Stimulated activated CD8-positive, alpha-beta memory T cell treated with anti-CD3 and anti-CD28 coated beads, Interleukin-4, amount 100 ng/mL, for 4 hours (primary cell): ENCODE results near the gene PCMT1.
"Not testable (repeated sequence)": the region's sequence is repeated elsewhere in the genome, so short reads cannot be mapped to it uniquely, and the experiment has no call there.

Experiments used
- DNase-seq, 2 donors: peaks; one replicate each; pipeline ENCODE4 v3.0.0-alpha.2; 2020; ENCODE audit warnings: low read depth in 2 of 2, low spot score in 1 of 2

The PCMT1 gene

GRCh38 chr6:149815788-149816187 is 66.2 kb downstream of the PCMT1 start:
- no peak for DNase-seq

DNA sequence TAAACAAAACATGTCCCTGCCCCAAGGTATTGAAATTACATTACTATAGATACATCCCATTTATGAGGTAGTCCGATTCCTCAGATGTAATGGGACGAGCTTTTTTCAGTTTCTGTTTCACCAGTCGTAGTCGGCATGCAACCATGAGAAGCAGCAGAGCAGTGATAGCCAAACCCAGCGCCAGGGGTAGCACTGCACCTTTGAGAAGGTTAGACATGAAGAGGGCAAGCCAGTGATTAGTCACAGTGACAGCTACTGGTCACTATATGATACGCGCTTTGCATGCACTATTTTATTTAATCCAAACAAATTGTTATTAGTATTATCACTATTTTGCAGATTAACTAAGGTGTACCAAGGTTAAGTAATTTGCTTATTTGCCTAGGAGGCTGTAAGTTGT is 71.0 kb downstream of the PCMT1 start:
- DNase-seq = no peak

DNA sequence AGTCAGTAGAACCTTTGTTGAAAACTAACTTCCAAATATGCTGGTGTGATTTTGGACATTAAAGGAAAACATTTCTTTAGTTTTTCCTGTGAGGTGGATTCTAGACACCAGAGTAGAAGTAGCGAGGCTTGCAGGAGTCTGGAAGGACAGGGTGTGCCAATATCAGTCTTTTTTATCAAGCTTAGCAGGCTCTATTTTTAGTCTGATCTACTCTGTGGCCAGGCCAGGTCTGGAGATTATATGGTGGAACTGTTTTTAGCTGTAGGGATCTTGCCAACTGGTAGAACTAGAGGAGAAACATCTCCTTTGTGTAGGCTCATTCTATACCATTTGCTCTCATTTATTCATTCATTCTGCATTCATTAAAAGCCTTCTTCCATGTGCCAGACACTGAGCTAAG is 72.0 kb downstream of the PCMT1 start:
- DNase-seq = no peak

DNA sequence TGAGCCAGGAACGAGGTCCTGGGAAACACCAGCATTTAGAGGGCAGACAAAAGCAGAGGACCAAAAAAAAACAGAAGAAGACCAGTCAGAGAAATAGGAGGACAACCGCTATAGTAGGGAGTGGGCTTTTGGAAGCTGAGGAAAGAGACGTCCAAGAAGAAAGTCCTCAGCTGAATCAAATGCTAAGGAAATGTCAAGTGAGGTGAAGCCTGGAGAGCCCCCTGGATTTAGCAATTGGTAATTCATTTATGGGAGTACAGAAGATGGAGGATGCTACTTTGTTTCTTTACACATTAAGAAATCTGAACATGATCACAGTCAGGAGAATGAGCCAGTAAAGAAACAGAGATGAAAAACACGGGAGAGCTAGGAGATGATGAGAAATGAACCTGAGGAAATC is 73.5 kb downstream of the PCMT1 start:
- DNase-seq = no peak

DNA sequence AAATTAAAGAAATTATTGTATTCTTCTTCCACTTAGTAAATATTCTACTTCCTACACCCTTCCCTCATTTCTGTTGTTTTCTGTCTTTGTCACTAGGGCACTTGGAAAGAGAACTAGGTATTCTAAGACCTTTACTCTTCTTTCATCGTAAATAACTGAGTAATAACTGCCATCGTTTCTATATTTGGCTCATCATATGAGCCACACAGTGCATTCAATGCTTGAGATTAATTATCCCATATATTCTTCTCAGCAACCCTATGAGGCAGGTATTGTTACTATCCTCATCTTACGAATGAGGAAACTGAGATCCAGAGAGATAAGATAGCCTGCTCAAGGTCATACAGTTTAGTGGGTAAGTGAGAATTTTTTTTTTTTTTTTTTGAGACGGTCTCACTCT is 75.8 kb downstream of the PCMT1 start:
- no peak for DNase-seq

GRCh38 chr6:149830731-149831307 is 81.3 kb downstream of the PCMT1 start:
- no peak for DNase-seq

- DNase-seq = no peak
These were observed 81.8 kb downstream of the PCMT1 start for GRCh38 chr6:149831308-149831820.

GRCh38 chr6:149833651-149834050 is 84.1 kb downstream of the PCMT1 start:
- DNase-seq = no peak

GRCh38 chr6:149834513-149835481 is 85.3 kb downstream of the PCMT1 start:
- DNase-seq = peak; percentile 21 to 71

DNA sequence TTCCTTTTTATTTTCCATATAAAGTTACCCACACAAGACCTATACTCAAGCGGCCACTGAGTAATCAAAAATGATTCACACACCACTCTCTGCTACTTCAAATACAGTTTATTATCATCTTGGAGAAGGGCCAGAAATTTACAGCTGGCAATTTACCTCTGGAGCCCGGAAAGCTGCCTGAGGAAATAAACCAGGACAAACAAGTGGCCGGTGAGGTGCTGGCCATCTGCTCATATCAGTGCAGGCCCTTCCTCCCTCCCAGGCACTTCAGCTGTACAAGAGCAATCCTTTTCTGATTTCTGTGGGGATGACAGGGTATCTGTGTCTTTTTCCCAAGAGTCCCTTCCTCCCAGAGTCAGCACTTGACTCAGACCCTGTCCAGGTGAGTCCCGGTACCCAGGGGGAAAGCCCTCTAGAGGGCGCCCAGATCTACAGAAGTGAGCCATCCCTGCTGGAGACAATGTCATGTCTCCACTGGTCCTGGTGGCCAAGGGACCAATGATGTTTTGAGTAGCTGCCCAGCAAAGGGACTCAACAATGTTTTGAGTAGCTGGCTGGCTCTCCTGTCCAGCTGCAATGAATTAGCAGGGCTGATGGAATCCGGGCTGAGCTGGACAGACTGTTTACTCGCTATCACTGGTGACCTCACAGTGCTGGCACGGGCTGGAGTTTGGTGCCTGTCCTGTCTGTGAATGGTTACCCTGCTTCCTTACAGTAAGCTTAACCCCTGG is 91.0 kb downstream of the PCMT1 start:
- DNase-seq = no peak

DNA sequence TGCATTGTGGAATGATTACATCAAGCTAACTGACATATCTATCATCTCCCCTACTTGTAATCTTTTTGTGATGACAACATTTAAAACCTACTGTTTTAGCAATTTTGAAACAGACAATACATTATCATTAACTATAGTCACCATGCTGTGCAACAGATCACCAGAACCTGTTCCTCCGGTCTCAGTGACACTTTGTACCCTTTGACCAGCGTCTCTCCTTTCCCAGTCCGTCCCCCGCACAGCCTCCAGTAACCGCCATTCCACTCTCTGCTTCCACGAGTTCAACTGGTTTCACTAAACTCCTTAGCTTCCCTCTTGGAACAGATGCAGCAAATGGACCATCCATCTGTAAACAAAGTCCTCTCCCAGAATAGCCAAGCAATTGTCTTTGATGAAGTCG is 92.8 kb downstream of the PCMT1 start:
- no peak for DNase-seq

DNA sequence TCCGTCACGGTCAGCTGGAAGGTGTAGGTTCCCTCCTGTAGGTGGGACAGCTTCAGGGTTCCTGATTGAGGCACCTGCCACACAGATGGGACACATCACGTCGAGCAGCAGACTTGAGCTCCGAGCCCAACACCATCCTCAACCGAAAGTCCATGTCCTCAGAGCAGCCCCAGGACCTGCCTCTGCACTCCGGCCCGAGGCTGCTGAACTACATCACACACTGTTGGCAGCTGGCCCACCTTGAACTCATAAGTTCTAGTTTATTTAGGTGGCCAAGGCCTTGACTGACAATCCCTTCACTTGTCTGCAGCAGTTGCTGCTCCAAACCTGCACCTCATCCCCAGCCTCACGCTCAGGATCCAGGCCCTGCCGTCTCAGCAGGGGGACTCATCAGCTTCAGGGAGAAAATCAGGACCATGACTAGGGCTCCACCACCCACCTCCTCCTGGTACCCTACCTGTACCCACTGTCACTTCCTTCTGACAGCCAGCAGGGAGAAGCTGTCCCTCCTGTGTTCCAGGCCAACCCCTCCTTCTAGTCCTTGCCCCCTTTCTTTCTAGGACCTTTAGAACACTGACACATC is 93.6 kb downstream of the PCMT1 start:
- no peak for DNase-seq

DNA sequence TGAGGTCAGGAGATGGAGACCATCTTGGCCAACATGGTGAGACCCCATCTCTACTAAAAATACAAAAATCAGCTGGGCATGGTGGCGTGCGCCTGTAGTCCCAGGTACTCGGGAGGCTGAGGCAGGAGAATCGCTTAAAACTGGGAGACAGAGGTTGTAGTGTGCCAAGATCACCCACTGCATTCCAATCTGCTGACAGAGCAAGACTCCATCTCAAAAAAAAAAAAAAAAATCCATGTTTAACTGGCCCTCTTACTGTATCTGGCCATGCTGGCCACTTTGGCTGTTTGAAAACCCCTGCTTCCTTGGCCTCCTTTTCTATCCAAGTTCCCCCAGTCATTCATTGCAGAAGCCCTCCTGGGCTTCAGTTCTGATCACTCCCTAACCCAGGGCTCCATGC is 94.5 kb downstream of the PCMT1 start:
- not testable (repeated sequence) for DNase-seq

DNA sequence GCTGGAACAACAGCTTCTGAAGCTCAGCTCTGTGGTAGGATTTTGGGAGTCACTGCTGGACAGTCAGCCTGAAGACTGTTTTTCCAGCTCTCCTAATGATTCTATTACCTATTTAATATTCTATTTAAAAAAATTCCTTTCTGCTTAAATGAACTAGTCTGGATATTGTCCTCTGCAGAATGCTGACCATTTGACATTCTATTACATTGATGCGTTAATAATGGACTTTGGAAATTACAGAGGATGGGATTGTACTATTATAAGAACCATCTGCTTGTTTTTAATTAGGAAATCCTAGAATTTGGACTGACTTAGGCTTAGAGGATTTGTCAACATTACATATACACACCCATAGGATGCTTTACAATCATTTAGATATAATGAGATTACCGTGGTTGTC is 94.9 kb downstream of the PCMT1 start:
- DNase-seq = no peak

- DNase-seq = no peak
These were observed 96.0 kb downstream of the PCMT1 start for GRCh38 chr6:149845549-149845948.

- DNase-seq = no peak
These were observed 96.8 kb downstream of the PCMT1 start for GRCh38 chr6:149846321-149846720.

DNA sequence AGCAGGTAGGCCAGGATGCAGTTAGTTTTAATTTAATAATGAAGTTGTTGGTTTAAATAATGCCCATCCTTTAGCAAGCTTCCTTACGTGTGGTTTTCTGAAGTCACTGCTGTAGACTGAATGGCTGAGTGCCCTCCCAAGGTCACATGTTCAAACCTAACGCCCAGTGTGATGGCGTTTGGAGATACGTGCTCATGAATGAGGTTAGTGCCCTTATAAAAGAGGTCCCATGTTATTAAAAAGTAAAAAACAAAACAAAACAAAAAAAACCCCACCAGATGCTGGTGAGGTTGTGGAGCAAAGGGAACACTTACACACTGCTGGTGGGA is 98.4 kb downstream of the PCMT1 start:
- DNase-seq = no peak

DNA sequence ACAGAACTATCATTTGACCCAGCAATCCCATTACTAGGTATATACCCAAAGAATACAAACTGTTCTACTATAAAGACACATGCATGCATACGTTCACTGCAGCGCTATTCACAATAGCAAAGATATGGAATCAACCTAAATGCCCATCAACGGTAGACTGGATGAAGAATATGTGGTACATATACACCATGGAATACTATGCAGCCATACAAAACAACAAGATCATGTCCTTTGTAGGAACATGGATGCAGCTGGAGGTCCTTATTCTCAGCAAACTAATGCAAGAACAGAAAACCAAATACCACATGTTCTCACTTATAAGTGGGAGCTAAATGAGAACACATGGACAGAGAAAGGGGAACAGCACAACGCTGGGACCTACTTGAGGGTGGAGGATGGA is 98.8 kb downstream of the PCMT1 start:
- DNase-seq = not testable (repeated sequence)

GRCh38 chr6:149851461-149852110 is 102.0 kb downstream of the PCMT1 start:
- DNase-seq = no peak

DNA sequence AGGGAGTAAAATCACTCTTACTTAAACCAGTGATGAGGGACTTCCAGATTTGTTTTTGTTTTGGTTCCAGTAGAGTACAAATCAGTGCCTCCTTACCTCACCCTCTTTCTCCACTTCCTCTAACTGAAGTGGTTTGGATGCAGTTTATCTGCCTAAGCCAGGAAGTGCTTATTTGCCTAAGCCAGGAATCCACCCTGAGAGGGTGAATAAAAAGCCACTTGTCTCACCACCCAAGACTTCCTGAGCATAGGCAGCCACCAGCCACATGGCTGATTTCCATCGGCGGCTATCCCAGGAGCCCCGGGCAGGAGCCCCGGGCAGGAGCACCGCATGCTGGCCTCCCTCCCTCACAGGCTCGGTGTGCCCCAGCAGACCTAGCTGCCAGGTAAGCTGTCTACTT is 102.6 kb downstream of the PCMT1 start:
- DNase-seq = no peak

GRCh38 chr6:149852881-149853280 is 103.3 kb downstream of the PCMT1 start:
- DNase-seq = no peak
